H9 (cell line): ENCODE measurements around the gene SLC2A10. TPM values are rescaled to one million over a fixed set of nuclear protein-coding genes. Genes with fewer than 3 reads are reported as not detected.

ENCODE experiments used
- DNase-seq: peaks from one replicate; pipeline ENCODE4 v3.0.0-alpha.2; 2017
- H2AFZ ChIP-seq: one replicate; pipeline ENCODE4 v1.6.1; 2013; ENCODE audit warnings: mild to moderate bottlenecking, low read length, control low read depth, moderate library complexity
- H2AK5ac ChIP-seq: 2 replicates; pipeline ENCODE4 v1.6.1; 2013; ENCODE audit warnings: low read length, control low read depth, mixed read lengths; ENCODE audit not compliant: insufficient read length
- H2BK120ac ChIP-seq: one replicate; pipeline ENCODE4 v1.6.1; 2013; ENCODE audit warnings: low read depth, mild to moderate bottlenecking, low read length, control low read depth, inconsistent platforms; ENCODE audit not compliant: poor library complexity, severe bottlenecking
- H2BK12ac ChIP-seq: 2 replicates; pipeline ENCODE4 v1.6.1; 2013; ENCODE audit warnings: low read length, control low read depth, mixed read lengths, low read depth; ENCODE audit not compliant: insufficient read length
- H2BK15ac ChIP-seq: 2 replicates; pipeline ENCODE4 v1.6.1; 2013; ENCODE audit warnings: low read depth, low read length, control low read depth
- H2BK20ac ChIP-seq: one replicate; pipeline ENCODE4 v1.6.1; 2013; ENCODE audit warnings: low read depth, mild to moderate bottlenecking, low read length, control low read depth, inconsistent platforms; ENCODE audit not compliant: poor library complexity, severe bottlenecking
- H2BK5ac ChIP-seq: 2 replicates; pipeline ENCODE4 v1.6.1; 2013; ENCODE audit warnings: low read length, control low read depth, mixed read lengths; ENCODE audit not compliant: insufficient read length
- H3K14ac ChIP-seq: 2 replicates; pipeline ENCODE4 v1.6.1; 2013; ENCODE audit warnings: low read length, control low read depth; ENCODE audit not compliant: insufficient read depth
- H3K18ac ChIP-seq: 2 replicates; pipeline ENCODE4 v1.6.1; 2013; ENCODE audit warnings: low read depth, mild to moderate bottlenecking, mixed read lengths, low read length, control low read depth; ENCODE audit not compliant: insufficient read length
- H3K23ac ChIP-seq: 2 replicates; pipeline ENCODE4 v1.6.1; 2013; ENCODE audit warnings: low read length, control low read depth, mixed read lengths, low read depth; ENCODE audit not compliant: insufficient read length
- H3K23me2 ChIP-seq: 2 replicates; pipeline ENCODE4 v1.6.1; 2013; ENCODE audit warnings: low read depth, mild to moderate bottlenecking, mixed read lengths, low read length, control low read depth; ENCODE audit not compliant: insufficient read length, poor library complexity, severe bottlenecking
- H3K27ac ChIP-seq: 2 replicates; pipeline ENCODE4 v1.5.1; 2013; ENCODE audit warnings: low read length, control low read depth, mixed read lengths, low read depth; ENCODE audit not compliant: insufficient read length
- H3K27me3 ChIP-seq: 2 replicates; pipeline ENCODE4 v1.6.1; 2013; ENCODE audit warnings: low read length, control low read depth, inconsistent platforms; ENCODE audit not compliant: insufficient read depth
- H3K4ac ChIP-seq: 2 replicates; pipeline ENCODE4 v1.6.1; 2013; ENCODE audit warnings: low read depth, mild to moderate bottlenecking, control low read depth, inconsistent platforms, low read length, moderate library complexity
- H3K4me1 ChIP-seq: 2 replicates; pipeline ENCODE4 v1.6.1; 2013; ENCODE audit warnings: low read length, control low read depth, inconsistent platforms; ENCODE audit not compliant: insufficient read depth
- H3K4me2 ChIP-seq: 2 replicates; pipeline ENCODE4 v1.6.1; 2013; ENCODE audit warnings: low read length, control low read depth, mixed read lengths; ENCODE audit not compliant: insufficient read length, insufficient read depth
- H3K56ac ChIP-seq: 2 replicates; pipeline ENCODE4 v1.6.1; 2013; ENCODE audit warnings: low read depth, mild to moderate bottlenecking, mixed read lengths, low read length, control low read depth; ENCODE audit not compliant: insufficient read length
- H3K79me1 ChIP-seq: 2 replicates; pipeline ENCODE4 v1.6.1; 2013; ENCODE audit warnings: low read depth, mild to moderate bottlenecking, moderate library complexity, low read length, control low read depth, inconsistent platforms; ENCODE audit not compliant: insufficient read depth, poor library complexity, severe bottlenecking
- H3K79me2 ChIP-seq: 2 replicates; pipeline ENCODE4 v1.6.1; 2013; ENCODE audit warnings: low read length, control low read depth, inconsistent platforms; ENCODE audit not compliant: insufficient read depth
- H3K9ac ChIP-seq: 2 replicates; pipeline ENCODE4 v1.6.1; 2013; ENCODE audit warnings: low read length, control low read depth, mixed read lengths; ENCODE audit not compliant: insufficient read length; ENCODE audit errors: extremely low read depth
- H3K9me3 ChIP-seq: one replicate; pipeline ENCODE4 v1.6.1; 2013; ENCODE audit warnings: low read depth, low read length, inconsistent platforms; ENCODE audit not compliant: control insufficient read depth
- H3T11ph ChIP-seq: one replicate; pipeline ENCODE4 v1.6.1; 2013; ENCODE audit warnings: mild to moderate bottlenecking, low read length, control low read depth, inconsistent platforms
- H4K20me1 ChIP-seq: one replicate; pipeline ENCODE4 v1.6.1; 2013; ENCODE audit not compliant: control insufficient read depth, insufficient read length, insufficient read depth
- H4K5ac ChIP-seq: 2 replicates; pipeline ENCODE4 v1.6.1; 2013; ENCODE audit warnings: low read depth, mild to moderate bottlenecking, mixed read lengths, low read length, control low read depth; ENCODE audit not compliant: insufficient read length
- H4K8ac ChIP-seq: replicated peaks from 2 replicates; pipeline ENCODE4 v1.6.1; 2013; ENCODE audit warnings: low read length, control low read depth, mixed read lengths, low read depth; ENCODE audit not compliant: insufficient read length
- H4K91ac ChIP-seq: 2 replicates; pipeline ENCODE4 v1.6.1; 2013; ENCODE audit warnings: low read depth, mild to moderate bottlenecking, moderate library complexity, mixed read lengths, low read length, control low read depth; ENCODE audit not compliant: insufficient read length
- H3K27ac Mint-ChIP-seq, 3 experiments: 2 replicates in 2 of 3; 3 replicates in 1 of 3; pipeline ENCODE4 v1.8.0; 2020 to 2021; ENCODE audit warnings: mixed read lengths in 3 of 3, mild to moderate bottlenecking in 1 of 3, moderate library complexity in 1 of 3
- H3K27me3 Mint-ChIP-seq: 2 replicates; pipeline ENCODE4 v1.8.0; 2021; ENCODE audit warnings: low read depth, mild to moderate bottlenecking, moderate library complexity, mixed read lengths
- H3K36me3 Mint-ChIP-seq, 3 experiments: 2 replicates in 2 of 3; 3 replicates in 1 of 3; pipeline ENCODE4 v1.8.0; 2020 to 2021; ENCODE audit warnings: low read depth in 3 of 3, mixed read lengths in 3 of 3; ENCODE audit not compliant: insufficient read depth in 1 of 3
- H3K4me1 Mint-ChIP-seq, 2 experiments: 2 replicates each; pipeline ENCODE4 v1.8.0; 2020; ENCODE audit warnings: mixed read lengths in 2 of 2
- H3K4me3 Mint-ChIP-seq, 2 experiments: 2 replicates in 1 of 2; 3 replicates in 1 of 2; pipeline ENCODE4 v1.8.0; 2020 to 2021; ENCODE audit warnings: mild to moderate bottlenecking in 2 of 2, mixed read lengths in 2 of 2, moderate library complexity in 1 of 2
- H3K9me3 Mint-ChIP-seq, 2 experiments: 2 replicates in 1 of 2; 3 replicates in 1 of 2; pipeline ENCODE4 v1.8.0; 2020; ENCODE audit warnings: mild to moderate bottlenecking in 2 of 2, mixed read lengths in 2 of 2, moderate library complexity in 1 of 2
- WGBS: extraction: QIAGEN DNeasy Blood & Tissue Kit; methylation state at CpG from one replicate; pipeline ENCODE4 v1.1.7; 2013; ENCODE audit warnings: missing lambda C conversion rate, low lambda C conversion rate, mixed read lengths; ENCODE audit not compliant: insufficient read length; ENCODE audit errors: extremely low coverage; 5-methylcytosine and 5-hydroxymethylcytosine counted together
- total RNA-seq: library from RNA; stranded (reverse); gene quantifications from 2 replicates; pipeline ENCODE4 v1.2.1, GENCODE V29; 2021
- TF ChIP-seq, protein P1 (sequence below): fragments of 200-600 bp; sonication (generic); conservative IDR thresholded peaks from 3 replicates; pipeline ENCODE4 v1.8.0; 2021; ENCODE audit warnings: antibody characterized with exemption, mild to moderate bottlenecking

SLC2A10 gene
- total RNA-seq, 1 experiment from 2014 or later = 8.2 TPM

DNA sequence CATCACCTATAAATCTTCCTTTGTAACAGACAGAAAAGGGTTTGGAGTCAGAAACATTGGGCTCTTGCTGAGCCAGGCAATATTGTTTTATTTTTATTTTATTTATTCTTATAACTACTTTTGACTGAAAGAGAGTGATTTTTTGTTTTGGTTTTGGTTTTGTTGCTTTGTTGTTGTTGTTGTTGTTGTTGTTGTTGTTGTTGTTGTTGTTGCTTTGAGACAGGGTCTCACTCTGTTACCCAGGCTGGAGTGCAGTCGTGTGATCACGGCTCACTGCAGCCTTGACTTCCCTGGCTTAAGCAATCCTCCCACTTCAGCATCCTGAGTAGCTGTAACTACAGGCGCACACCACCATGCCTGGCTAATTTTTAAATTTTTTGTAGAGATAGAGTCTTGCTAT lies 43.1 kb upstream of the SLC2A10 start:
- H2BK20ac ChIP-seq = no peak overlapping the region
- no peak overlapping the region for H4K8ac ChIP-seq
- no peaks in the 10 kb centered on the region for H3K27me3 ChIP-seq
- H2AFZ ChIP-seq = no peak overlapping the region
- H3K4me2 ChIP-seq = no peak overlapping the region
- no peaks in the 10 kb centered on the region for H3K79me2 ChIP-seq
- H3K4ac ChIP-seq = no peak overlapping the region
- no peaks in the 10 kb centered on the region for H3K27me3 Mint-ChIP-seq
- no peaks in the 10 kb centered on the region for H3K4me1 ChIP-seq
- TF ChIP-seq, protein P1, sequence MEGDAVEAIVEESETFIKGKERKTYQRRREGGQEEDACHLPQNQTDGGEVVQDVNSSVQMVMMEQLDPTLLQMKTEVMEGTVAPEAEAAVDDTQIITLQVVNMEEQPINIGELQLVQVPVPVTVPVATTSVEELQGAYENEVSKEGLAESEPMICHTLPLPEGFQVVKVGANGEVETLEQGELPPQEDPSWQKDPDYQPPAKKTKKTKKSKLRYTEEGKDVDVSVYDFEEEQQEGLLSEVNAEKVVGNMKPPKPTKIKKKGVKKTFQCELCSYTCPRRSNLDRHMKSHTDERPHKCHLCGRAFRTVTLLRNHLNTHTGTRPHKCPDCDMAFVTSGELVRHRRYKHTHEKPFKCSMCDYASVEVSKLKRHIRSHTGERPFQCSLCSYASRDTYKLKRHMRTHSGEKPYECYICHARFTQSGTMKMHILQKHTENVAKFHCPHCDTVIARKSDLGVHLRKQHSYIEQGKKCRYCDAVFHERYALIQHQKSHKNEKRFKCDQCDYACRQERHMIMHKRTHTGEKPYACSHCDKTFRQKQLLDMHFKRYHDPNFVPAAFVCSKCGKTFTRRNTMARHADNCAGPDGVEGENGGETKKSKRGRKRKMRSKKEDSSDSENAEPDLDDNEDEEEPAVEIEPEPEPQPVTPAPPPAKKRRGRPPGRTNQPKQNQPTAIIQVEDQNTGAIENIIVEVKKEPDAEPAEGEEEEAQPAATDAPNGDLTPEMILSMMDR = no peak
- H3K9me3 Mint-ChIP-seq = peaks cover 8 to 12% of the 10 kb centered on the region in 2 experiments
- no peak overlapping the region for H2AK5ac ChIP-seq
- H3K79me1 ChIP-seq = no peaks in the 10 kb centered on the region
- no peak overlapping the region for H3K27ac ChIP-seq
- no peak overlapping the region for H4K91ac ChIP-seq
- no peak overlapping the region for H3K56ac ChIP-seq
- H3K14ac ChIP-seq = no peak overlapping the region
- H3K4me3 Mint-ChIP-seq = no peak overlapping the region
- no peak overlapping the region for H3T11ph ChIP-seq
- H2BK120ac ChIP-seq = no peak overlapping the region
- no peak overlapping the region for H3K18ac ChIP-seq
- DNase-seq = no peak
- H3K4me1 Mint-ChIP-seq = no peaks in the 10 kb centered on the region
- no peak overlapping the region; a peak in 1 of 7 replicates for H3K27ac Mint-ChIP-seq
- no peak overlapping the region for H4K5ac ChIP-seq
- no CpG with 5 or more reads among the region's 3 CpGs for WGBS
- no peak overlapping the region for H2BK12ac ChIP-seq
- H3K9ac ChIP-seq = no peak overlapping the region
- no peak overlapping the region for H2BK15ac ChIP-seq
- no peak overlapping the region for H2BK5ac ChIP-seq
- peaks cover 12 to 53% (median 51%) of the 10 kb centered on the region in 3 experiments; a peak in 6 of 7 replicates for H3K36me3 Mint-ChIP-seq
- no peaks in the 10 kb centered on the region for H4K20me1 ChIP-seq
- peaks cover 5% of the 10 kb centered on the region for H3K9me3 ChIP-seq
- no peaks in the 10 kb centered on the region for H3K23me2 ChIP-seq
- H3K23ac ChIP-seq = no peak overlapping the region
